H54 (cell line): ENCODE results near the gene CHCHD3.

Source experiments
- DNase-seq: peaks from one replicate; pipeline ENCODE4 v3.0.0; 2011; ENCODE audit warnings: low spot score, mixed read lengths; ENCODE audit not compliant: insufficient read length
- FAIRE-seq: peaks from 3 replicates; lab custom pipeline; 2011; peaks lifted over from hg19 to GRCh38; lab: Jason Lieb, UNC
- POLR2A ChIP-seq: IDR thresholded peaks from 2 replicates; pipeline ENCODE4 v1.6.1; 2011; ENCODE audit warnings: low read depth, mild to moderate bottlenecking, low read length

The CHCHD3 gene

GRCh38 chr7:133102276-133103060 is 20.6 kb upstream of the CHCHD3 start:
- no peak for TF ChIP-seq POLR2A
- FAIRE-seq (no peak), DNase-seq (no peak)

GRCh38 chr7:133099633-133100286 is 17.9 kb upstream of the CHCHD3 start:
- DNase-seq (no peak), FAIRE-seq (no peak)
- TF ChIP-seq POLR2A = no peak

GRCh38 chr7:133095119-133095671 is 13.3 kb upstream of the CHCHD3 start:
- TF ChIP-seq POLR2A = no peak
- DNase-seq (no peak), FAIRE-seq (no peak)

DNA sequence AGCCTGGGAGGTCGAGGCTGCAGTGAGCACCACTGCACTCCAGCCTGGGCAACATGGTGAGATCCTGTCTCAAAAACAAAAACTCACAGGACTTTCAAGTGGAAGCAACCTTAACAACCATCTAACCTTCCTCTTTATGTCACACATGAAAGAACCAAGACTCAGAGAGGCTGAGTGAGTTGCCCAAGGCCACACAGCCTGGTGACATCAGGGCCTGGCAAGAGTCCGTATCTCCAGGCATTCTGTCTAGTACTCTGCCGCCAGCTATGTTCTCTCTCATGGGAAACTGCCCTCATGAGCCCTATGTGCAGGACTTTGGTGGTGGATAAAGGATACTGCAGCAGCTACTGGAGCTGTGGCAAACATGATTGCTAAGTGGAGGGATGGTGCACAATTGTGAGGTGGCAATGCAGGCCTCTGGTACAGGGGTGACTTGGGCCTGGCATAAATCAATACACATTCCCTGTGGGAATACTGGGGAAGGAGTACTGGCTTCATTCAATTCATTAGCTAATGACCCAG is 10.1 kb upstream of the CHCHD3 start:
- FAIRE-seq (no peak), DNase-seq (no peak)

GRCh38 chr7:133082390-133082766 is 488 bp upstream of the CHCHD3 start:
- DNase-seq (no peak), FAIRE-seq (no peak)
- TF ChIP-seq POLR2A = no peak

More for the DNA sequence above, 10.1 kb upstream of the CHCHD3 start:
- no peak for TF ChIP-seq POLR2A

DNA sequence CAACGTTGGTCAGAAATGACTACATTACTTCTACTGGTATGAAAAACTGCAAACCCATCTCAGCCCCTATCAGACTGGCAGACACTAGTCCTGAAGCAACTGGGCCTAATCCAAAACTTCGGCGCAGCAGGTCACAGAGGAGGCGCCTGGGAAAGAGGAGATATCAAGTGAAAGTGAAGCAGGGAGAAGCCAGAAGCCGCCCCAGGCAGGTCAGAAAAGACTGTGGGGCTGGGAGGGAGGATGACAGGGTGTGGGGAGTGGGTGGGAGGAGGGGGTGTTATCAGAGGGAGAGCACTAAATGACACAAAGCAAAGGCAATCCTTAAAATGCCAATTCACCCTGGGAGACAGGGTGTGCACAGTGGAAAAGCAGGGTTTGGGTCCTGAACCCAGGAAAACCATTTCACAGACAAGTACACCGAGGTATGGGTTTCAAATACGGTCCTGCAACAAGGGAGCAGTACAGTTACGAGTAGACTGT is 731 bp downstream of the CHCHD3 start:
- no peak for FAIRE-seq
- peak; percentile 7 for DNase-seq
- TF ChIP-seq POLR2A = no peak

DNA sequence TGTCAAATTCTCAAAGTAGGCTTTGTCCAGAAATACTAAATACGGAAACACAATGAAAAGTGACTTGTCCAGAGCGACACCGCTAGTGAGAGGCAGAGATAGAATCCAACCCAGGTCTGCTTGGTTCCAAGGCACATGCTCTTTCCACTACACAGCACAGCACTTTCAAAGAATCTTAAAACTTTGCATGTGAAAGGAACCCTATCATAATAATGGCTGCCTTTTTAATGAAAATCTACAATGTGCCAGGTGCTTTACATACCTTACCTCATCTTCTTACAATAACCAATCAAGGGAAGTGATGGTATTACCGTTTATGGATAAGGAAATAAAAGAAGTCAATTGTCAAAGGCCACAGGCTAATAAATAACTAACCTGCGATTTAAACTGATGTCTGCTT is 2.6 kb downstream of the CHCHD3 start:
- FAIRE-seq (no peak), DNase-seq (no peak)
- no peak for TF ChIP-seq POLR2A

DNA sequence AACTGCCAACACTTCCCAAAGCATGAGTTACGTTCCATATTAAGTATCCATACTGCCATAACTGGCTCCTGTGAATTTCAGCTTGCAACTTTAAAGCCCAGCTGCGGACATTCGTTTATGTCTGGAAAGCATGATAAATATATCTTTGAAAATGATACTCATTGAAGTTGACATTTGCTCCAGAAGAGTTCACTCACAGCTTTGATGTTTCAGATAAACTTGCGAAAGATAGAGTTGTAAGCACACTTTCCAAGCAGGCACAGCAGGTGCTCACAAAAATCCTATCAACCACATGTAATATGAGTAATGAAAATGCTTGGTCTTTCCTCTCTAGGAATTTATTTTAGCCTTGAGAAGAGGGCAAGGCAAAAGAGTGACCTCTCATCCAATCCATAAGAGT is 4.5 kb downstream of the CHCHD3 start:
- FAIRE-seq = no peak
- no peak for TF ChIP-seq POLR2A
- no peak for DNase-seq

- DNase-seq = no peak
- TF ChIP-seq POLR2A = no peak
- FAIRE-seq = no peak
These were observed 5.7 kb downstream of the CHCHD3 start for GRCh38 chr7:133076142-133076541.

DNA sequence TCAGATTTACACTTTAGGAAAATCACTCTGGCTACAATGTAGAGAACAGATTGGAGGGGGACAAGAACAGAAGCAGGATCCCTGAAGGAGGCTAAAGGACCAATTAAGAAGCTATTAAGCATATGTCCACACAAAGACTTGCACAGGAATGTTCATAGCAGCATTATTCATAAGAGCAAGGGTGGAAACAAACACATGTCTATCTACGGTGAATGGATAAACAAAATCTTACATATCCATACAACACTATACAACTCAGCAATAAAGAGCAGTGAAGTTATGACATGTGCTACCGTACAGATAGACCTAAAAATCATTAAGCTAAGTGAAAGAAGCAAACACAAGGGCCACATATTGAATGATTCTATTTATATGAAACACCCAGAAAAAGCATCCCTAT is 10.4 kb downstream of the CHCHD3 start:
- no peak for FAIRE-seq
- no peak for TF ChIP-seq POLR2A
- DNase-seq = no peak

DNA sequence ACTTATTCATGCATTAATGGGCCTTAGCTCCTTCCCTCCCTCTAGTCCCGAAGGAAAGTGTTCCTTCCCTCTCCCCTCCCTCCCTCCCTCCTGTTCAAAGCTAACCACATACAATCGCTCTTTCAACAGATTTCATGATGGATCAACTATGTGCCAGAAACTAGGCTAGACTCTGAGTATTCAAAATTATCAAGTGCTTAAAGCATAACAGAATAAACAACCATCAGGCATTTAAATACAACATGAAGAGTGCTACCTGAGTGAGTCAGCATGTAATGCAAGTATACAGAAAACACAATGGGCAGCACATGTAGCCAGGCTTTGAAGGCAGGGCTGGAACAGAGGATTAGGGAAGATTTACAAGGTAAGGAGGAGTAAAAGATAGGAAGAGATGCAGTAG is 11.3 kb downstream of the CHCHD3 start:
- TF ChIP-seq POLR2A = no peak
- DNase-seq = no peak
- no peak for FAIRE-seq

DNA sequence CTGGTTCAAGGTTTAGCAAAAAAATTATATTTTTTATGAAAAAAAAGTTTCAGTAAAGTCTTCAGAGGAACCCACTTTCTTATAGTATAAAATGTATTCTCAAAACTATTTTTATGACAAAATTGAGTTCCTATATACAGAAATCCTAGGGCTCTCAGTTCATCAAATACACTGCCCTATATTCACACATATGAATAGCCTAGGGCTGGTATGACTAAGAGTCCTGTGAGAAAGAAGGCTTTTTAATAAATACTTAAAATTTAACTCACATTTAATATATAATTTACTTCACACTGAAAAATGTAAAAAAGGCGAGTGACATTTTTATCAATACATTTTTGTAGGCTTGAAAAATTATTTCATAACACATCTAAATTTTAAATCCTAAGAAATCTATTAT is 16.6 kb downstream of the CHCHD3 start:
- DNase-seq (no peak), FAIRE-seq (no peak)
- TF ChIP-seq POLR2A = no peak

- DNase-seq = no peak
- TF ChIP-seq POLR2A = no peak
- FAIRE-seq = no peak
These were observed 17.6 kb downstream of the CHCHD3 start for GRCh38 chr7:133064082-133064820.
